IMR-90 (cell line): Measurements from ENCODE around the gene SLX4IP. TPM values are rescaled to one million over a fixed set of nuclear protein-coding genes. Genes with fewer than 3 reads are reported as not detected.

Source experiments
- ATAC-seq: fragments of 200-7000 bp; cut with Tn5 transposase; 2 replicates; pipeline ENCODE4 v1.9.1; 2020; ENCODE audit warnings: low read depth, mild to moderate bottlenecking, moderate library complexity
- BruUV-seq: library from RNA; stranded (reverse); fragments of 400-500 nt; replicated peaks from 2 replicates; lab custom pipeline; 2021; lab: Mats Ljungman, UMichigan
- CTCF ChIA-PET: fragments of 300-600 bp; formaldehyde crosslinking; extraction: SDS; loops from one replicate; lab custom pipeline; 2021; ENCODE audit warnings: antibody characterized with exemption; lab: Yijun Ruan, JAX
- POLR2A ChIA-PET: fragments of 300-600 bp; sonication (Branson Sonifier 250); formaldehyde crosslinking; loops from one replicate; lab custom pipeline; 2022; ENCODE audit warnings: antibody characterized with exemption; ENCODE audit not compliant: unreplicated experiment; lab: Charles Lee
- DNase-seq: peaks from one replicate; pipeline ENCODE4 v3.0.0; 2013
- H2AFZ ChIP-seq: replicated peaks from 2 replicates; pipeline ENCODE3; 2013; ENCODE audit warnings: low read length, mild to moderate bottlenecking; ENCODE audit not compliant: poor library complexity
- H2AK5ac ChIP-seq: 2 replicates; pipeline ENCODE4 v1.6.1; 2013; ENCODE audit warnings: low read depth, low read length, inconsistent platforms
- H2AK9ac ChIP-seq: replicated peaks from 2 replicates; pipeline ENCODE3; 2013; ENCODE audit warnings: mild to moderate bottlenecking, low read depth, low read length, moderate library complexity; ENCODE audit not compliant: poor library complexity
- H2BK120ac ChIP-seq: 2 replicates; pipeline ENCODE4 v1.6.1; 2013; ENCODE audit warnings: low read depth, low read length, inconsistent platforms
- H2BK15ac ChIP-seq: 3 replicates; pipeline ENCODE4 v1.6.1; 2013; ENCODE audit warnings: low read depth, low read length, inconsistent platforms
- H2BK20ac ChIP-seq: 2 replicates; pipeline ENCODE4 v1.6.1; 2013; ENCODE audit warnings: low read depth, mild to moderate bottlenecking, inconsistent platforms, low read length, moderate library complexity
- H2BK5ac ChIP-seq: 2 replicates; pipeline ENCODE4 v1.6.1; 2013; ENCODE audit warnings: mild to moderate bottlenecking, low read depth, low read length, inconsistent platforms; ENCODE audit not compliant: poor library complexity, severe bottlenecking
- H3K14ac ChIP-seq: replicated peaks from 2 replicates; pipeline ENCODE4 v1.6.1; 2013; ENCODE audit warnings: low read depth, low read length, inconsistent platforms
- H3K18ac ChIP-seq: 2 replicates; pipeline ENCODE4 v1.6.1; 2013; ENCODE audit warnings: low read depth, low read length, control low read depth
- H3K23ac ChIP-seq: 2 replicates; pipeline ENCODE4 v1.6.1; 2013; ENCODE audit warnings: low read depth, low read length, inconsistent platforms
- H3K27ac ChIP-seq: 2 replicates; pipeline ENCODE4 v1.5.1; 2013; ENCODE audit warnings: mild to moderate bottlenecking, control low read depth, low read length; ENCODE audit not compliant: insufficient read depth
- H3K27me3 ChIP-seq: 2 replicates; pipeline ENCODE4 v1.6.1; 2013; ENCODE audit warnings: low read length; ENCODE audit not compliant: control insufficient read depth, insufficient read depth
- H3K36me3 ChIP-seq: 2 replicates; pipeline ENCODE4 v1.6.1; 2013; ENCODE audit warnings: low read length, mixed read lengths; ENCODE audit not compliant: control insufficient read depth, insufficient read depth
- H3K4ac ChIP-seq: 2 replicates; pipeline ENCODE4 v1.6.1; 2013; ENCODE audit warnings: low read depth, low read length, inconsistent platforms
- H3K4me1 ChIP-seq: 2 replicates; pipeline ENCODE4 v1.6.1; 2013; ENCODE audit warnings: low read length, mixed read lengths; ENCODE audit not compliant: control insufficient read depth, insufficient read depth
- H3K4me2 ChIP-seq: 2 replicates; pipeline ENCODE4 v1.6.1; 2013; ENCODE audit warnings: low read depth, mild to moderate bottlenecking, control low read depth, low read length, moderate library complexity
- H3K4me3 ChIP-seq: 2 replicates; pipeline ENCODE4 v1.5.1; 2013; ENCODE audit warnings: low read depth, mild to moderate bottlenecking, control low read depth, low read length, moderate library complexity; ENCODE audit not compliant: insufficient read depth
- H3K56ac ChIP-seq: 2 replicates; pipeline ENCODE4 v1.6.1; 2013; ENCODE audit warnings: low read length, inconsistent platforms; ENCODE audit not compliant: insufficient read depth; ENCODE audit errors: extremely low read depth
- H3K79me1 ChIP-seq, 2 experiments: 2 replicates each; pipeline ENCODE4 v1.6.1; 2013; ENCODE audit warnings: low read length in 2 of 2, inconsistent platforms in 1 of 2, low read depth in 1 of 2
- H3K9ac ChIP-seq: 2 replicates; pipeline ENCODE4 v1.6.1; 2013; ENCODE audit warnings: low read depth, low read length, control low read depth
- H3K9me1 ChIP-seq: 2 replicates; pipeline ENCODE4 v1.6.1; 2013; ENCODE audit warnings: low read length, inconsistent platforms; ENCODE audit not compliant: insufficient read depth
- H3K9me3 ChIP-seq: 2 replicates; pipeline ENCODE4 v1.6.1; 2013; ENCODE audit warnings: low read length; ENCODE audit not compliant: control insufficient read depth, insufficient read depth
- H4K20me1 ChIP-seq: 2 replicates; pipeline ENCODE4 v1.6.1; 2013; ENCODE audit warnings: low read length, inconsistent platforms; ENCODE audit not compliant: insufficient read depth
- H4K5ac ChIP-seq: 2 replicates; pipeline ENCODE4 v1.6.1; 2013; ENCODE audit warnings: mild to moderate bottlenecking, low read depth, low read length, control low read depth
- H4K8ac ChIP-seq, 2 experiments: 2 replicates each; pipeline ENCODE4 v1.6.1; 2013; ENCODE audit warnings: low read depth in 2 of 2, low read length in 2 of 2, control low read depth in 1 of 2, inconsistent platforms in 1 of 2
- H4K91ac ChIP-seq: 2 replicates; pipeline ENCODE4 v1.6.1; 2013; ENCODE audit warnings: low read depth, low read length, inconsistent platforms; ENCODE audit not compliant: insufficient read depth
- CEBPB ChIP-seq: IDR thresholded peaks from 2 replicates; pipeline ENCODE4 v1.6.1; 2012; ENCODE audit warnings: low read depth, low read length, improper control_type of control experiment
- CHD1 ChIP-seq: IDR thresholded peaks from 2 replicates; pipeline ENCODE4 v1.6.1; 2012; ENCODE audit warnings: low read depth, low read length, improper control_type of control experiment
- CTCF ChIP-seq: conservative IDR thresholded peaks from 2 replicates; pipeline ENCODE4 v1.5.1; 2012; ENCODE audit warnings: mild to moderate bottlenecking, low read depth, low read length, improper control_type of control experiment
- FOS ChIP-seq: fragments of 150-350 bp; IDR thresholded peaks from 2 replicates; pipeline ENCODE4 v1.6.1; 2016; ENCODE audit warnings: low read depth, low read length
- MAZ ChIP-seq: IDR thresholded peaks from 2 replicates; pipeline ENCODE4 v1.6.1; 2012; ENCODE audit warnings: low read depth, mild to moderate bottlenecking, low read length, improper control_type of control experiment, moderate library complexity, borderline replicate concordance
- NFE2L2 ChIP-seq: fragments of 150-350 bp; IDR thresholded peaks from 2 replicates; pipeline ENCODE4 v1.6.1; 2016; ENCODE audit warnings: low read depth, mild to moderate bottlenecking, low read length
- RAD21 ChIP-seq: IDR thresholded peaks from 2 replicates; pipeline ENCODE4 v1.6.1; 2012; ENCODE audit warnings: low read length, improper control_type of control experiment
- RCOR1 ChIP-seq: IDR thresholded peaks from 2 replicates; pipeline ENCODE4 v1.6.1; 2012; ENCODE audit warnings: mild to moderate bottlenecking, low read length, improper control_type of control experiment; ENCODE audit not compliant: insufficient replicate concordance
- SMC3 ChIP-seq: fragments of 150-350 bp; IDR thresholded peaks from 2 replicates; pipeline ENCODE4 v1.6.1; 2016; ENCODE audit warnings: low read depth, mild to moderate bottlenecking, antibody characterized with exemption, low read length, moderate library complexity
- WGBS, 2 experiments: methylation state at CpG; one replicate each; pipeline versions ENCODE4 v1.1.5 to v1.1.7; 2013; ENCODE audit warnings: missing lambda C conversion rate in 2 of 2; ENCODE audit not compliant: insufficient read length in 1 of 2; ENCODE audit errors: extremely low coverage in 2 of 2; 5-methylcytosine and 5-hydroxymethylcytosine counted together
- dilution Hi-C: fragments of 300-500 bp; cut with HindIII; formaldehyde crosslinking; loops from one replicate; pipeline ENCODE4 v1.14.3; 2018; ENCODE audit warnings: low sequenced_read_pairs; ENCODE audit not compliant: unreplicated experiment
- in situ Hi-C: fragments of 300-500 bp; cut with MboI; formaldehyde crosslinking; loops from 3 replicates; pipeline ENCODE4 v1.14.3; 2019; ENCODE audit warnings: low sequenced_read_pairs, inconsistent platforms, mixed read lengths
- intact Hi-C: fragments of 100-400 bp; cut with micrococcal nuclease; formaldehyde crosslinking; loops from 2 replicates; pipeline ENCODE4 v1.10.0; 2022
- polyA plus RNA-seq, 3 experiments: library from polyadenylated mRNA; depleted of rRNA; stranded (reverse); fragments of >200 nt; gene quantifications; 2 replicates each; pipeline ENCODE4 v1.2.3, GENCODE V29; 2012; ENCODE audit warnings: low replicate concordance in 1 of 3
- total RNA-seq: library from RNA; depleted of rRNA; stranded (reverse); fragments of >200 nt; gene quantifications from 2 replicates; pipeline ENCODE4 v1.2.3, GENCODE V29; 2012

The SLX4IP gene
- total and polyA plus RNA-seq, 2 of the 4 experiments (the other 2 are of a cell fraction), result 1.3 to 5.9 TPM

- Histone ChIP-seq H4K5ac (no peak overlapping the region), H4K91ac (no peak overlapping the region), H2AK9ac (no peak overlapping the region), H2BK120ac (no peak overlapping the region), H3K4me1 (peaks cover 2% of the 10 kb centered on the region), H3K4me3 (no peak overlapping the region), H3K56ac (no peak overlapping the region), H3K4ac (no peak overlapping the region), H2BK15ac (no peak overlapping the region), H3K18ac (no peak overlapping the region), H2BK5ac (no peak overlapping the region), H3K9ac (no peak overlapping the region), H3K27me3 (no peaks in the 10 kb centered on the region), H2AK5ac (no peak overlapping the region), H4K8ac (no peak overlapping the region), H2BK20ac (no peak overlapping the region), H3K4me2 (no peak overlapping the region), H3K23ac (no peak overlapping the region), H3K9me1 (no peaks in the 10 kb centered on the region), H3K27ac (no peak overlapping the region), H3K9me3 (peaks cover 2% of the 10 kb centered on the region), H3K36me3 (no peaks in the 10 kb centered on the region), H2AFZ (no peak overlapping the region), H3K14ac (no peak overlapping the region), H3K79me1 (peaks cover 5 to 14% of the 10 kb centered on the region in 2 experiments; a peak in 2 of 4 replicates), H4K20me1 (no peaks in the 10 kb centered on the region)
- in situ Hi-C loops (loop anchor here (10.0 kb wide), 2 partner anchors 808 to 1078 kb away; no protein-coding TSS in a partner anchor), intact Hi-C loops (loop anchor here (5.0 kb wide), 3 partner anchors 181 to 806 kb away; no protein-coding TSS in a partner anchor), dilution Hi-C loops (no loop called here)
- WGBS, 2 experiments, result no CpG with 5 or more reads among the region's 4 CpGs
- peak; percentile 16 for DNase-seq
- TF ChIP-seq FOS, result no peak
- TF ChIP-seq NFE2L2, result no peak
- no peak for TF ChIP-seq CHD1
- TF ChIP-seq CEBPB, result no peak
- TF ChIP-seq CTCF, result no peak
- no peak for TF ChIP-seq RAD21
- TF ChIP-seq MAZ, result no peak
- TF ChIP-seq SMC3, result no peak
- no peak for TF ChIP-seq RCOR1
- ChIA-PET CTCF (no interaction called here), POLR2A (no interaction called here)
- no peak for ATAC-seq
- no TSS peak for BruUV-seq
These were observed 31.2 kb downstream of the SLX4IP start for GRCh38 chr20:10466325-10466724.
